K562 (cell line): Measurements from ENCODE around the gene CALD1. TPM values are rescaled to one million over a fixed set of nuclear protein-coding genes. Genes with fewer than 3 reads are reported as not detected.

ENCODE experiments used
- ATAC-seq: fragments of 200-7000 bp; cut with Tn5 transposase; 3 replicates; pipeline ENCODE4 v1.9.1; 2020; ENCODE audit warnings: moderate library complexity
- BruUV-seq: library from RNA; stranded (reverse); fragments of 400-500 nt; replicated peaks from 2 replicates; lab custom pipeline; 2021; lab: Mats Ljungman, UMichigan
- CTCF ChIA-PET: fragments of 300-600 bp; formaldehyde crosslinking; extraction: SDS; loops from one replicate; lab custom pipeline; 2021; ENCODE audit warnings: low intra/inter-chr PET ratio; lab: Yijun Ruan, JAX
- POLR2A ChIA-PET: fragments of 300-600, 350-650 bp; sonication (Branson Sonifier 250); formaldehyde crosslinking; extraction: SDS; loops from one replicate; lab custom pipeline; 2021; ENCODE audit warnings: antibody characterized with exemption, inconsistent platforms; lab: Yijun Ruan, JAX
- DNase-seq, 4 experiments: peaks; one replicate each; pipeline versions ENCODE4 v3.0.0 to v3.0.0-alpha.2; 2011 to 2018; ENCODE audit warnings: low spot score in 3 of 4, mixed read lengths in 3 of 4; ENCODE audit errors: extremely low read depth in 1 of 4
- FAIRE-seq: peaks from 2 replicates; lab custom pipeline; 2011; peaks lifted over from hg19 to GRCh38; lab: Jason Lieb, UNC
- H2AFZ ChIP-seq: 2 replicates; pipeline ENCODE4 v1.6.0; 2011; ENCODE audit warnings: low read depth, low read length, control low read depth, inconsistent platforms
- H3K27ac ChIP-seq: fragments of 200-600 bp; 3 replicates; pipeline ENCODE4 v1.8.0; 2011; ENCODE audit warnings: low read depth, mild to moderate bottlenecking, control low read depth, inconsistent platforms, low read length, moderate library complexity, mixed read lengths; ENCODE audit errors: extremely low read depth
- H3K27me3 ChIP-seq, 2 experiments: fragments of 300-600 bp in 1 of 2; 2 replicates in 1 of 2; 3 replicates in 1 of 2; pipeline versions ENCODE4 v1.6.0 to v1.8.0; 2011; ENCODE audit warnings: inconsistent platforms in 2 of 2, low read length in 2 of 2, mild to moderate bottlenecking in 1 of 2, mixed read lengths in 1 of 2, moderate library complexity in 1 of 2; ENCODE audit not compliant: control insufficient read depth in 2 of 2, insufficient read depth in 2 of 2
- H3K36me3 ChIP-seq: fragments of 300-600 bp; 3 replicates; pipeline ENCODE4 v1.8.0; 2011; ENCODE audit warnings: mild to moderate bottlenecking, low read length, inconsistent platforms; ENCODE audit not compliant: control insufficient read depth, insufficient read depth
- H3K4me1 ChIP-seq, 2 experiments: fragments of 200-600 bp in 1 of 2; replicated peaks in 1 of 2; 2 replicates in 1 of 2; 3 replicates in 1 of 2; pipeline versions ENCODE4 v1.5.1 to v1.8.0; 2011; ENCODE audit warnings: inconsistent platforms in 2 of 2, low read length in 2 of 2, mild to moderate bottlenecking in 1 of 2, mixed read lengths in 1 of 2, moderate library complexity in 1 of 2; ENCODE audit not compliant: control insufficient read depth in 2 of 2, insufficient read depth in 2 of 2
- H3K4me2 ChIP-seq: 2 replicates; pipeline ENCODE4 v1.6.1; 2011; ENCODE audit warnings: low read length, control low read depth, inconsistent platforms, mixed read lengths; ENCODE audit not compliant: insufficient read depth
- H3K4me3 ChIP-seq: fragments of 200-600 bp; sonication (generic), shearing (Covaris generic); 2 replicates; pipeline ENCODE4 v1.5.1; 2016; ENCODE audit warnings: control low read depth, inconsistent platforms
- H3K79me2 ChIP-seq: fragments of 200-600 bp; 3 replicates; pipeline ENCODE4 v1.8.0; 2011; ENCODE audit warnings: low read length, inconsistent platforms; ENCODE audit not compliant: control insufficient read depth, insufficient read depth
- H3K9ac ChIP-seq, 2 experiments: 2 replicates each; pipeline versions ENCODE4 v1.6.0 to v1.6.1; 2011; ENCODE audit warnings: low read depth in 2 of 2, low read length in 2 of 2, control low read depth in 1 of 2, inconsistent platforms in 1 of 2, mild to moderate bottlenecking in 1 of 2, mixed read lengths in 1 of 2; ENCODE audit not compliant: insufficient read depth in 1 of 2
- H3K9me1 ChIP-seq: one replicate; pipeline ENCODE4 v1.6.0; 2011; ENCODE audit warnings: inconsistent platforms, mild to moderate bottlenecking, low read length, moderate library complexity; ENCODE audit not compliant: control insufficient read depth, insufficient read depth
- H3K9me3 ChIP-seq: replicated peaks from 2 replicates; pipeline ENCODE4 v1.5.1; 2011; ENCODE audit warnings: low read depth, low read length, inconsistent platforms; ENCODE audit not compliant: control insufficient read depth, insufficient read depth
- H4K20me1 ChIP-seq: replicated peaks from 2 replicates; pipeline ENCODE4 v1.6.1; 2011; ENCODE audit warnings: low read length, inconsistent platforms, mixed read lengths; ENCODE audit not compliant: control insufficient read depth, insufficient read depth
- ARID3A ChIP-seq: IDR thresholded peaks from 2 replicates; pipeline ENCODE4 v1.6.1; 2012; ENCODE audit warnings: low read depth, low read length, improper control_type of control experiment, borderline replicate concordance
- ATF6 ChIP-seq: sonication (generic); formaldehyde crosslinking; IDR thresholded peaks from 2 replicates; pipeline ENCODE4 v1.4.0; 2020; ENCODE audit warnings: mild to moderate bottlenecking, missing genetic modification reagents
- STAG1 ChIP-seq: sonication (generic); formaldehyde crosslinking; IDR thresholded peaks from 2 replicates; pipeline ENCODE4 v1.5.0; 2020; ENCODE audit warnings: missing genetic modification reagents, borderline replicate concordance
- TAF9B ChIP-seq: fragments of 450-650 bp; IDR thresholded peaks from 2 replicates; pipeline ENCODE4 v1.6.1; 2018; ENCODE audit warnings: mild to moderate bottlenecking; ENCODE audit not compliant: partially characterized antibody
- THAP7 ChIP-seq: fragments of 250-450 bp; sonication (Bioruptor Pico); IDR thresholded peaks from 2 replicates; pipeline ENCODE4 v1.5.0; 2021
- ZBTB43 ChIP-seq: sonication (generic); formaldehyde crosslinking; IDR thresholded peaks from 2 replicates; pipeline ENCODE4 v1.8.0; 2023; ENCODE audit warnings: mild to moderate bottlenecking, missing genetic modification reagents
- ZNF354B ChIP-seq: fragments of 250-450 bp; sonication (Bioruptor Pico); IDR thresholded peaks from 2 replicates; pipeline ENCODE4 v1.4.0; 2020
- ZNF77 ChIP-seq: fragments of 250-450 bp; sonication (Bioruptor Pico); IDR thresholded peaks from 2 replicates; pipeline ENCODE4 v1.5.0; 2020
- WGBS: fragments of 100-300 bp; shearing (Covaris generic); methylation state at CpG from one replicate; pipeline ENCODE4 v1.1.6; 2016; ENCODE audit warnings: low coverage, mixed read lengths; ENCODE audit not compliant: insufficient coverage; ENCODE audit errors: missing lambda C conversion rate; 5-methylcytosine and 5-hydroxymethylcytosine counted together
- in situ Hi-C: fragments of 300-500 bp; cut with MboI; formaldehyde crosslinking; loops from 4 replicates; pipeline ENCODE4 v1.15.0; 2018; ENCODE audit warnings: inconsistent platforms, mixed read lengths
- intact Hi-C: fragments of 100-400 bp; cut with micrococcal nuclease; formaldehyde crosslinking; loops from 2 replicates; pipeline ENCODE4 v1.14.2; 2022
- polyA plus RNA-seq, 8 experiments: library from polyadenylated mRNA; depleted of rRNA in 4 of 8; stranded (reverse) in 5 of 8; unstranded in 3 of 8; fragments of >200 nt; fragmentation: Nextera tagmentation in 2 of 8; fragmentation: Illumina TruSeq in 1 of 8; extraction: Ambion mirVana in 2 of 8; extraction: Trizol in 1 of 8; gene quantifications; 2 replicates each; pipeline versions ENCODE4 v1.2.1 to v1.2.3, GENCODE V29; 2011 to 2014; ENCODE audit warnings: inconsistent platforms in 1 of 8, missing spikeins in 1 of 8
- total RNA-seq, 7 experiments: library from RNA; depleted of rRNA in 6 of 7; stranded (reverse); fragments of >200 nt in 6 of 7; fragmentation: Illumina TruSeq in 2 of 7; extraction: Trizol in 2 of 7; gene quantifications; 2 replicates each; pipeline versions ENCODE4 v1.2.1 to v1.2.3, GENCODE V29; 2011 to 2021; ENCODE audit warnings: low replicate concordance in 1 of 7

CALD1 gene
- total and polyA plus RNA-seq, 9 of the 15 experiments (the other 6 are each of a cell fraction or from before 2014, with no cell fraction given), result 0.40 TPM; not detected in 8

GRCh38 chr7:134802762-134803161 is 23.3 kb downstream of the CALD1 start:
- Histone ChIP-seq H3K4me2 (no peak overlapping the region), H3K27ac (no peak overlapping the region), H3K79me2 (no peaks in the 10 kb centered on the region), H3K27me3 (peaks cover 0 to 4% of the 10 kb centered on the region in 2 experiments; a peak in 2 of 5 replicates), H3K36me3 (no peaks in the 10 kb centered on the region), H3K9me1 (no peaks in the 10 kb centered on the region), H3K9me3 (no peaks in the 10 kb centered on the region), H3K4me1 (no peaks in the 10 kb centered on the region), H4K20me1 (no peaks in the 10 kb centered on the region), H3K9ac (no peak overlapping the region), H3K4me3 (no peak overlapping the region), H2AFZ (no peak overlapping the region)
- no peak for TF ChIP-seq ZNF354B (CRISPR knock-in tag)
- no peak for TF ChIP-seq TAF9B
- no peak for TF ChIP-seq ZNF77 (CRISPR knock-in tag)
- TF ChIP-seq ATF6 (CRISPR knock-in tag), result no peak
- TF ChIP-seq ZBTB43 (CRISPR knock-in tag), result no peak
- no peak for TF ChIP-seq ARID3A
- TF ChIP-seq STAG1, result no peak
- no peak for TF ChIP-seq THAP7 (CRISPR knock-in tag)
- 0% methylated on average over 4 of the region's 4 CpGs for WGBS
- FAIRE-seq (no peak), DNase-seq (no peak), ATAC-seq (no peak)
- BruUV-seq, result no TSS peak
- intact Hi-C loops, result no loop called here
- in situ Hi-C loops, result no loop called here
- ChIA-PET CTCF (no interaction called here), POLR2A (no interaction called here)
